Neural cell (in vitro differentiated cells): ENCODE data around the gene PRR18. TPM values are rescaled to one million over a fixed set of nuclear protein-coding genes. Genes with fewer than 3 reads are reported as not detected.

Experiments
- H2AFZ ChIP-seq: fragments of 200-600, 300-800 bp; sonication (generic), shearing (Covaris generic); 2 replicates; pipeline ENCODE4 v1.6.0; 2014; ENCODE audit warnings: low read depth, mild to moderate bottlenecking, antibody characterized with exemption, low read length, moderate library complexity
- H3F3A ChIP-seq: fragments of 200-600 bp; shearing (Covaris generic); 2 replicates; pipeline ENCODE4 v1.6.1; 2016; ENCODE audit warnings: mild to moderate bottlenecking, moderate library complexity, mixed read lengths, antibody characterized with exemption, low read length; ENCODE audit not compliant: insufficient read depth, poor library complexity, severe bottlenecking
- H3K27ac ChIP-seq: fragments of 200-600, 300-800 bp; sonication (generic), shearing (Covaris generic); 2 replicates; pipeline ENCODE4 v1.5.1; 2014; ENCODE audit warnings: mild to moderate bottlenecking, low read length, moderate library complexity
- H3K27me3 ChIP-seq: fragments of 300-800, 200-600 bp; sonication (generic), shearing (Covaris generic); 2 replicates; pipeline ENCODE4 v1.6.0; 2014; ENCODE audit warnings: mild to moderate bottlenecking, low read depth, low read length, moderate library complexity; ENCODE audit not compliant: insufficient read depth
- H3K36me3 ChIP-seq: fragments of 300-800, 200-600 bp; sonication (generic), shearing (Covaris generic); 2 replicates; pipeline ENCODE4 v1.5.1; 2014; ENCODE audit warnings: mild to moderate bottlenecking, antibody characterized with exemption, low read length, moderate library complexity; ENCODE audit not compliant: insufficient read depth
- H3K4me2 ChIP-seq: fragments of 300-800, 200-600 bp; sonication (generic), shearing (Covaris generic); 2 replicates; pipeline ENCODE4 v1.6.0; 2014; ENCODE audit warnings: mild to moderate bottlenecking, low read length
- H3K4me3 ChIP-seq: fragments of 300-800, 200-600 bp; sonication (generic), shearing (Covaris generic); 2 replicates; pipeline ENCODE4 v1.5.1; 2014; ENCODE audit warnings: mild to moderate bottlenecking, low read length, moderate library complexity
- H3K79me2 ChIP-seq: fragments of 200-600 bp; shearing (Covaris generic); replicated peaks from 2 replicates; pipeline ENCODE4 v1.6.0; 2014; ENCODE audit warnings: mild to moderate bottlenecking, low read length, moderate library complexity; ENCODE audit not compliant: insufficient read depth
- H3K9ac ChIP-seq: fragments of 300-800, 200-600 bp; sonication (generic), shearing (Covaris generic); 2 replicates; pipeline ENCODE4 v1.6.1; 2016; ENCODE audit warnings: mild to moderate bottlenecking, low read length, mixed read lengths
- H3K9me2 ChIP-seq: fragments of 200-600 bp; shearing (Covaris generic); 2 replicates; pipeline ENCODE4 v1.6.1; 2016; ENCODE audit warnings: mild to moderate bottlenecking, low read length, mixed read lengths; ENCODE audit not compliant: insufficient read depth
- H3K9me3 ChIP-seq: fragments of 200-600, 300-800 bp; sonication (generic), shearing (Covaris generic); 2 replicates; pipeline ENCODE4 v1.6.1; 2016; ENCODE audit warnings: mild to moderate bottlenecking, mixed run types, low read length, moderate library complexity, mixed read lengths
- H4K20me1 ChIP-seq: fragments of 200-600 bp; shearing (Covaris generic); 2 replicates; pipeline ENCODE4 v1.6.1; 2016; ENCODE audit warnings: mild to moderate bottlenecking, mixed run types; ENCODE audit not compliant: insufficient read depth
- CTCF ChIP-seq: fragments of 450-650 bp; IDR thresholded peaks from 2 replicates; pipeline ENCODE4 v1.5.1; 2014; ENCODE audit warnings: antibody characterized with exemption, mild to moderate bottlenecking, moderate library complexity; ENCODE audit not compliant: poor library complexity, severe bottlenecking
- EP300 ChIP-seq: fragments of 450-650 bp; conservative IDR thresholded peaks from 2 replicates; pipeline ENCODE4 v1.6.1; 2014; ENCODE audit warnings: antibody characterized with exemption, mild to moderate bottlenecking, moderate library complexity; ENCODE audit not compliant: poor library complexity, severe bottlenecking
- EZH2 ChIP-seq: fragments of 200-600, 300-800 bp; shearing (Covaris generic), sonication (generic); IDR thresholded peaks from 2 replicates; pipeline ENCODE4 v1.6.1; 2014; ENCODE audit warnings: antibody characterized with exemption, low read length, borderline replicate concordance, mild to moderate bottlenecking; ENCODE audit not compliant: insufficient read depth, poor library complexity, severe bottlenecking
- MXI1 ChIP-seq: fragments of 450-650 bp; conservative IDR thresholded peaks from 2 replicates; pipeline ENCODE4 v1.6.1; 2014; ENCODE audit warnings: antibody characterized with exemption, mild to moderate bottlenecking; ENCODE audit not compliant: poor library complexity, severe bottlenecking
- POLR2AphosphoS5 ChIP-seq: IDR thresholded peaks from 2 replicates; pipeline ENCODE4 v1.6.1; 2012
- RAD21 ChIP-seq: fragments of 450-650 bp; conservative IDR thresholded peaks from 2 replicates; pipeline ENCODE4 v1.6.1; 2014; ENCODE audit warnings: antibody characterized with exemption, mild to moderate bottlenecking, moderate library complexity
- REST ChIP-seq: IDR thresholded peaks from 2 replicates; pipeline ENCODE4 v1.6.1; 2012; ENCODE audit warnings: borderline replicate concordance
- SMC3 ChIP-seq: fragments of 450-650 bp; conservative IDR thresholded peaks from 2 replicates; pipeline ENCODE4 v1.6.1; 2014; ENCODE audit warnings: antibody characterized with exemption, mild to moderate bottlenecking, moderate library complexity; ENCODE audit not compliant: poor library complexity
- TAF1 ChIP-seq: IDR thresholded peaks from 2 replicates; pipeline ENCODE4 v1.6.1; 2012; ENCODE audit warnings: low read depth
- polyA plus RNA-seq: library from polyadenylated mRNA; depleted of rRNA; stranded (reverse); fragments of >200 nt; gene quantifications from 2 replicates; pipeline ENCODE4 v1.2.3, GENCODE V29; 2014

Gene PRR18
- polyA plus RNA-seq, 1 donor from 2014 or later = not detected

GRCh38 chr6:166325383-166326042 is 17.3 kb upstream of the PRR18 start:
- no peaks in the 10 kb centered on the region for H3K27me3 ChIP-seq
- no peak overlapping the region for H2AFZ ChIP-seq
- no peak overlapping the region for H3K4me2 ChIP-seq
- H3K27ac ChIP-seq = no peak overlapping the region
- H3K9ac ChIP-seq = no peak overlapping the region
- no peaks in the 10 kb centered on the region for H3K9me3 ChIP-seq
- TF ChIP-seq POLR2AphosphoS5 (no peak), MXI1 (no peak), RAD21 (no peak), TAF1 (no peak), REST (no peak), EP300 (no peak), SMC3 (no peak), EZH2 (no peak), CTCF (no peak)
- no peaks in the 10 kb centered on the region for H4K20me1 ChIP-seq
- H3K36me3 ChIP-seq = peaks cover 3% of the 10 kb centered on the region
- H3K4me3 ChIP-seq = no peak overlapping the region
- no peaks in the 10 kb centered on the region for H3F3A ChIP-seq
- no peaks in the 10 kb centered on the region for H3K9me2 ChIP-seq
- H3K79me2 ChIP-seq = peaks cover 5% of the 10 kb centered on the region

- Histone ChIP-seq H2AFZ (no peak overlapping the region), H3K9me2 (no peaks in the 10 kb centered on the region), H3K4me3 (no peak overlapping the region), H3K27ac (no peak overlapping the region), H4K20me1 (no peaks in the 10 kb centered on the region), H3K4me2 (no peak overlapping the region), H3K79me2 (no peaks in the 10 kb centered on the region), H3K9me3 (no peaks in the 10 kb centered on the region), H3K36me3 (peaks cover 3% of the 10 kb centered on the region), H3K9ac (no peak overlapping the region), H3K27me3 (no peaks in the 10 kb centered on the region), H3F3A (no peaks in the 10 kb centered on the region)
- TF ChIP-seq EZH2 (no peak), REST (no peak), POLR2AphosphoS5 (no peak), CTCF (no peak), MXI1 (no peak), RAD21 (no peak), EP300 (no peak), TAF1 (no peak), SMC3 (no peak)
These were observed 15.2 kb upstream of the PRR18 start for GRCh38 chr6:166323395-166323794.
